Vagina (tissue), 2 donors: ENCODE data around the gene ZNF316. TPM values are rescaled to one million over a fixed set of nuclear protein-coding genes. Genes with fewer than 3 reads are reported as not detected.
A peak's percentile ranks its signal among the peaks of the same experiment; 100 is the strongest.

Experiments
- DNase-seq, 2 donors: peaks; one replicate each; pipeline ENCODE4 v3.0.0-alpha.2; 2017; ENCODE audit errors: extremely low spot score in 2 of 2
- H3K27ac ChIP-seq: fragments of 200-600 bp; sonication (generic); one replicate; pipeline ENCODE4 v1.5.1; 2019
- H3K27me3 ChIP-seq: fragments of 200-600 bp; sonication (generic); one replicate; pipeline ENCODE4 v1.5.1; 2019
- H3K36me3 ChIP-seq, 2 donors: fragments of 200-600 bp; sonication (generic); one replicate each; pipeline ENCODE4 v1.5.1; 2017 to 2019
- H3K4me1 ChIP-seq: fragments of 200-600 bp; sonication (generic); one replicate; pipeline ENCODE4 v1.5.1; 2019
- H3K4me3 ChIP-seq, 2 donors: fragments of 200-600 bp; sonication (generic); 1 replicate in 1 of 2; 2 replicates in 1 of 2; pipeline ENCODE4 v1.5.1; 2016 to 2019
- H3K9me3 ChIP-seq: fragments of 200-600 bp; sonication (generic); one replicate; pipeline ENCODE4 v1.5.1; 2019
- POLR2A ChIP-seq, 2 donors: fragments of 450-650 bp; IDR thresholded peaks; one replicate each; pipeline ENCODE4 v1.6.1; 2017; ENCODE audit warnings: antibody characterized with exemption in 2 of 2, mild to moderate bottlenecking in 2 of 2, moderate library complexity in 2 of 2
- POLR2AphosphoS5 ChIP-seq, 2 donors: sonication (generic); formaldehyde crosslinking; IDR thresholded peaks; one replicate each; pipeline ENCODE4 v1.9.0; 2017; ENCODE audit warnings: antibody characterized with exemption in 2 of 2, mild to moderate bottlenecking in 2 of 2, low read depth in 1 of 2; ENCODE audit not compliant: insufficient read depth in 1 of 2
- intact Hi-C: fragments of 100-400 bp; cut with DNase I; formaldehyde crosslinking; loops from one replicate; pipeline ENCODE4 v1.15.1; 2023
- total RNA-seq: library from RNA; depleted of rRNA; stranded (reverse); fragments of >200 nt; gene quantifications from one replicate; pipeline ENCODE4 v1.2.3, GENCODE V29; 2016
- TF ChIP-seq, protein P1 (sequence below), 3 experiments: fragments of 450-650 bp in 2 of 3; fragments of 200-600 bp in 1 of 3; sonication (generic) in 1 of 3; IDR thresholded peaks; one replicate each; pipeline ENCODE4 v1.5.1; 2017 to 2019; ENCODE audit warnings: antibody characterized with exemption in 3 of 3, mild to moderate bottlenecking in 2 of 3, moderate library complexity in 2 of 3

ZNF316 gene
- total RNA-seq, 1 donor from 2014 or later = 25.5 TPM

DNA sequence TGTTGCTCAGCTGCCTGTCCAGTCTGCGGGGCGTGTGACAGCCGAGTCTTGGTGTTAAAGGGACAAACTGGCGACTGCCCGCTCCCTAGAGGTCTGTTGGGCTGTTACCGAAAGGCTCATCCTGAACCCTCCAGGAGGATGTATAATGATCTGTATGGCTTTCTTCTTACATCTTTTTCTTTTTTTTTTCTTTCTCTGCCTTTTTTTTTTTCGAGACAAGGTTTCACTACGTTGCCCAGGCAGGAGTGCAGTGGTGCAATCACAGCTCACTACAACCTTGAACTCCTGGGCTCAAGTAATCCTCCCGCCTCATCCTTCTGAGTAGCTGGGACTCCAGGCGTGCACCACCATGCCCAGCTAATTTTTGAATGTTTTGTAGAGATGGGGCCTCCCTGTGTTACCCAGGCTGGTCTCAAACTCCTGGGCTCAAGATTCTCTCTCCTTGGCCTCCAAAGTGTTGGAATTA lies 46.4 kb upstream of the ZNF316 start:
- H3K4me3 ChIP-seq = peak overlapping the region; percentile 70 to 74
- H3K4me1 ChIP-seq = peaks cover 23% of the 10 kb centered on the region
- intact Hi-C loops = no loop called here
- DNase-seq = no peak
- H3K27ac ChIP-seq = peak overlapping the region; percentile 83
- peaks cover 0 to 47% of the 10 kb centered on the region in 2 donors for H3K36me3 ChIP-seq
- H3K9me3 ChIP-seq = no peaks in the 10 kb centered on the region
- TF ChIP-seq, protein P1, sequence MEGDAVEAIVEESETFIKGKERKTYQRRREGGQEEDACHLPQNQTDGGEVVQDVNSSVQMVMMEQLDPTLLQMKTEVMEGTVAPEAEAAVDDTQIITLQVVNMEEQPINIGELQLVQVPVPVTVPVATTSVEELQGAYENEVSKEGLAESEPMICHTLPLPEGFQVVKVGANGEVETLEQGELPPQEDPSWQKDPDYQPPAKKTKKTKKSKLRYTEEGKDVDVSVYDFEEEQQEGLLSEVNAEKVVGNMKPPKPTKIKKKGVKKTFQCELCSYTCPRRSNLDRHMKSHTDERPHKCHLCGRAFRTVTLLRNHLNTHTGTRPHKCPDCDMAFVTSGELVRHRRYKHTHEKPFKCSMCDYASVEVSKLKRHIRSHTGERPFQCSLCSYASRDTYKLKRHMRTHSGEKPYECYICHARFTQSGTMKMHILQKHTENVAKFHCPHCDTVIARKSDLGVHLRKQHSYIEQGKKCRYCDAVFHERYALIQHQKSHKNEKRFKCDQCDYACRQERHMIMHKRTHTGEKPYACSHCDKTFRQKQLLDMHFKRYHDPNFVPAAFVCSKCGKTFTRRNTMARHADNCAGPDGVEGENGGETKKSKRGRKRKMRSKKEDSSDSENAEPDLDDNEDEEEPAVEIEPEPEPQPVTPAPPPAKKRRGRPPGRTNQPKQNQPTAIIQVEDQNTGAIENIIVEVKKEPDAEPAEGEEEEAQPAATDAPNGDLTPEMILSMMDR (IDR thresholded peaks at IDR 0.05) = no peak
- no peaks in the 10 kb centered on the region for H3K27me3 ChIP-seq

- H3K27me3 ChIP-seq = no peaks in the 10 kb centered on the region
- DNase-seq = no peak
- intact Hi-C loops = no loop called here
- no peaks in the 10 kb centered on the region for H3K4me1 ChIP-seq
- no peak overlapping the region for H3K4me3 ChIP-seq
- peaks cover 0 to 77% of the 10 kb centered on the region in 2 donors for H3K36me3 ChIP-seq
- TF ChIP-seq, protein P1 (IDR thresholded peaks at IDR 0.05) = no peak
- no peak for TF ChIP-seq POLR2A (IDR thresholded peaks at IDR 0.05)
- TF ChIP-seq POLR2AphosphoS5 (IDR thresholded peaks at IDR 0.05; ENCODE audit: insufficient read depth in 1 of 2, low read depth in 1 of 2) = no peak
- no peaks in the 10 kb centered on the region for H3K9me3 ChIP-seq
- H3K27ac ChIP-seq = no peak overlapping the region
These were observed 37.0 kb upstream of the ZNF316 start for GRCh38 chr7:6600093-6600492.

DNA sequence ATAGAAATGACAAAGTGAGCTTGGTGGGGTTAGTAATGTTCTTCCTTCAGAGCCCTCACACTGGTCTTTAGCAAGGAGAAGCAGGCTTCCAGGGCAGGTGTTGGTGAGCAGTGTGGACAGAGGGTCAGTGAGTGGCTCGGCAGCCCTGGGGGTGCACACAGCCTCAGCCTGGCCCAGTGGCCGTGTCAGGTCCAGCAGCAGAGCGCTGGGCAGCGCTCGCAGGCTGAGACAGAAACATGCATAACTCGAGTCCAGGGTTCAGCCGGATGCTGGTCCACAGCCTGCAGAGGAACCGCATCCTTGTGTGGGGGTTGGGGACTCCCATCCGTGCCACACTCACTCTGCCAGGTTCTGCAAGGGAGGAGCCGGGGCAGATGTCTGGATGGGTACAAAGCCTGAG lies 32.7 kb upstream of the ZNF316 start:
- no peak overlapping the region for H3K27ac ChIP-seq
- intact Hi-C loops = no loop called here
- no peak for DNase-seq
- H3K4me3 ChIP-seq = no peak overlapping the region
- TF ChIP-seq, protein P1 (IDR thresholded peaks at IDR 0.05) = no peak
- TF ChIP-seq POLR2AphosphoS5 (IDR thresholded peaks at IDR 0.05; ENCODE audit: insufficient read depth in 1 of 2, low read depth in 1 of 2) (no peak), POLR2A (IDR thresholded peaks at IDR 0.05) (no peak)
- no peaks in the 10 kb centered on the region for H3K27me3 ChIP-seq
- peaks cover 0 to 54% of the 10 kb centered on the region in 2 donors for H3K36me3 ChIP-seq
- no peaks in the 10 kb centered on the region for H3K4me1 ChIP-seq
- no peaks in the 10 kb centered on the region for H3K9me3 ChIP-seq

GRCh38 chr7:6606866-6607583 lies 30.1 kb upstream of the ZNF316 start:
- TF ChIP-seq POLR2AphosphoS5 (IDR thresholded peaks at IDR 0.05; ENCODE audit: insufficient read depth in 1 of 2, low read depth in 1 of 2) (no peak), POLR2A (IDR thresholded peaks at IDR 0.05) (no peak)
- TF ChIP-seq, protein P1 (IDR thresholded peaks at IDR 0.05) = no peak
- intact Hi-C loops = no loop called here
- Histone ChIP-seq H3K27ac (no peak overlapping the region), H3K27me3 (no peaks in the 10 kb centered on the region), H3K4me3 (no peak overlapping the region), H3K36me3 (peaks cover 0 to 35% of the 10 kb centered on the region in 2 donors), H3K4me1 (no peaks in the 10 kb centered on the region), H3K9me3 (no peaks in the 10 kb centered on the region)
- DNase-seq = no peak

GRCh38 chr7:6607651-6608051 lies 29.5 kb upstream of the ZNF316 start:
- H3K36me3 ChIP-seq = peaks cover 0 to 29% of the 10 kb centered on the region in 2 donors
- no peaks in the 10 kb centered on the region for H3K9me3 ChIP-seq
- no peak overlapping the region for H3K27ac ChIP-seq
- no peaks in the 10 kb centered on the region for H3K4me1 ChIP-seq
- no peak for TF ChIP-seq POLR2A (IDR thresholded peaks at IDR 0.05)
- TF ChIP-seq, protein P1 (IDR thresholded peaks at IDR 0.05) = no peak
- no peak for TF ChIP-seq POLR2AphosphoS5 (IDR thresholded peaks at IDR 0.05; ENCODE audit: insufficient read depth in 1 of 2, low read depth in 1 of 2)
- intact Hi-C loops = no loop called here
- H3K27me3 ChIP-seq = no peaks in the 10 kb centered on the region
- H3K4me3 ChIP-seq = no peak overlapping the region
- no peak for DNase-seq
